GM19468 (cell line): ENCODE data around the gene CPE.
"Not testable (repeated sequence)": the region's sequence is repeated elsewhere in the genome, so short reads cannot be mapped to it uniquely, and the experiment has no call there.

ENCODE experiments used
- ATAC-seq: cut with Tn5 transposase; IDR thresholded peaks from one replicate; pipeline ENCODE4 v1.9.1; 2021; ENCODE audit warnings: mild to moderate bottlenecking, moderate library complexity, moderate number of reproducible peaks; ENCODE audit not compliant: unreplicated experiment; ENCODE audit errors: extremely low read depth

The CPE gene

GRCh38 chr4:165402375-165402774 lies 23.6 kb downstream of the CPE start:
- no peak for ATAC-seq

- no peak for ATAC-seq
Observed at GRCh38 chr4:165403048-165403447, 24.2 kb downstream of the CPE start.

- no peak for ATAC-seq
Observed at GRCh38 chr4:165403637-165404036, 24.8 kb downstream of the CPE start.

- no peak for ATAC-seq
Observed at GRCh38 chr4:165404080-165404479, 25.3 kb downstream of the CPE start.

GRCh38 chr4:165404696-165405095 lies 25.9 kb downstream of the CPE start:
- ATAC-seq, result no peak

GRCh38 chr4:165410214-165410613 lies 31.4 kb downstream of the CPE start:
- ATAC-seq, result no peak

GRCh38 chr4:165415910-165416309 lies 37.1 kb downstream of the CPE start:
- no peak for ATAC-seq

GRCh38 chr4:165418073-165418472 lies 39.3 kb downstream of the CPE start:
- ATAC-seq, result no peak

- ATAC-seq, result no peak
Observed at GRCh38 chr4:165425629-165426028, 46.8 kb downstream of the CPE start.

- ATAC-seq, result no peak
Observed at GRCh38 chr4:165426331-165426730, 47.5 kb downstream of the CPE start.

- no peak for ATAC-seq
Observed at GRCh38 chr4:165426823-165427222, 48.0 kb downstream of the CPE start.

- no peak for ATAC-seq
Observed at GRCh38 chr4:165428957-165429356, 50.1 kb downstream of the CPE start.

GRCh38 chr4:165433529-165433928 lies 54.7 kb downstream of the CPE start:
- no peak for ATAC-seq

GRCh38 chr4:165437691-165438090 lies 58.9 kb downstream of the CPE start:
- ATAC-seq, result no peak

GRCh38 chr4:165439344-165439743 lies 60.5 kb downstream of the CPE start:
- ATAC-seq, result no peak

GRCh38 chr4:165439981-165440380 lies 61.2 kb downstream of the CPE start:
- no peak for ATAC-seq

GRCh38 chr4:165440415-165441158 lies 61.8 kb downstream of the CPE start:
- no peak for ATAC-seq

- ATAC-seq, result no peak
Observed at GRCh38 chr4:165443276-165443675, 64.5 kb downstream of the CPE start.

GRCh38 chr4:165448700-165449099 lies 69.9 kb downstream of the CPE start:
- no peak for ATAC-seq

GRCh38 chr4:165449333-165449732 lies 70.5 kb downstream of the CPE start:
- ATAC-seq, result no peak

GRCh38 chr4:165450871-165451270 lies 72.1 kb downstream of the CPE start:
- no peak for ATAC-seq

GRCh38 chr4:165453140-165453539 lies 74.3 kb downstream of the CPE start:
- ATAC-seq, result not testable (repeated sequence)
